HG03571 (cell line): ENCODE data around the gene NUP133.
"Not testable (repeated sequence)": the region's sequence is repeated elsewhere in the genome, so short reads cannot be mapped to it uniquely, and the experiment has no call there.

ENCODE experiments used
- ATAC-seq: cut with Tn5 transposase; IDR thresholded peaks from one replicate; pipeline ENCODE4 v1.9.1; 2021; ENCODE audit not compliant: unreplicated experiment

The NUP133 gene

GRCh38 chr1:229507951-229508822, at the start of gene NUP133:
TSS of gene NUP133 (minus strand) at chr1:229508341. CDS start at chr1:229508249, 92 bp downstream.
- ATAC-seq, result peak; percentile 92

- ATAC-seq, result no peak
Measured at GRCh38 chr1:229557200-229557850, 49.2 kb upstream of the NUP133 start.

DNA sequence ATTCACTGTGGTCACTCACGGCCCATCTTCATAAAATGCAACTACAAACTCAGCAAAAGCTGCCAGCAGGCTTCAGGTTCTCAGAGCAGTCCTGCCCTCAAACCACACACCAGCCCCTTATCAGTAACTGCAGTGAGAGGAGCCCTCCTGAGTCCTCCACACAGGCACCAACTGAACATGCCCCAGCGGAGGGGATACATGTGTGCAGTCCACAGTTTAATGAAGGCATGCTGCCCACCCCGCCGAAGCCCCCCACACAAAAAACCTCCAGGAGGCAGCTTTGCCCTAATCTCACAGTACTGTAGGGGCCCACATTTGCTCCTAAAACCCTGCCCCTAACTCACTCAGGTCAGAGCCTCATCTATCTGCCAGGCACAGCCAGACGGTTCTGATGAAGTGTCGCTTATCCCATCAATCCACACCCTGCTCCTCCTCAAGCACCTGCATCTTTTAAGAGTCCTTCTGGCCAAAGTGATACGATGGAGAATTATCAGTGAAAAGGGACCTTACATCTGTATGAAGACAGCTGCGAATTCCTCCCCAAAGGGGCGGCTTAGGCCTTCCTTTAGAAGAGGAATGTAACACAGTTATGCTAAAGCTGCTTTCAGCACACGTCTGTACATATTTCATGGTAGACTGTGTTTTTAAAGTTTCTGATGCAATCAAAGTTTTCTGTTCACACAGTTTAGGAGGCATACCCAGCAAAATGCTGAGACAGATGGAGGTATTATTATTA, 46.9 kb upstream of the NUP133 start:
- no peak for ATAC-seq

DNA sequence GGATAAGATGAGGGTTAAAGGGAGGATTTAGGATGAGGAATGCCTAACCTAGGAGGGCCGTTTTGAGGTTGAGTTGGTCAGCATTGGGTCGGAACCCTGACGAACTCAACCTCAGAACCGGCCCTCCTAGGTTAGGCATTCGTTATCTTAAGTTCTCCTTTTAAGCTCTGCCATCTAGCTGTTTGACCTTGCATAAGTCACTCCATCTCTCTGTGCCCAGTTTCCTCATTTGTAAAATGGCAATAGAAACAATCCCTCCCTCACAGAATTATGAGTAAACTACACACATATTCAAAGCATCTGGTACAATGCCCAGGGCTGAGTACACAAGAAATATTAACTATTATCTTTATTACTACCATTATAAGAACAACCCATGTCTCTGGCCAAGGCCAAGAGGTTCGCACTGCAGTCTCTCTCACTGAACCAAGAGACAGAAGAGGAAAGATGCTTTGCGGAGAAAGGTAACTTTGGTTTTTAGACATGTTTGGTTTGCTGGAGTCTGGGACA, 45.5 kb upstream of the NUP133 start:
- no peak for ATAC-seq

- no peak for ATAC-seq
Measured at GRCh38 chr1:229552732-229553131, 44.6 kb upstream of the NUP133 start.

GRCh38 chr1:229550812-229551567, 42.8 kb upstream of the NUP133 start:
- no peak for ATAC-seq

DNA sequence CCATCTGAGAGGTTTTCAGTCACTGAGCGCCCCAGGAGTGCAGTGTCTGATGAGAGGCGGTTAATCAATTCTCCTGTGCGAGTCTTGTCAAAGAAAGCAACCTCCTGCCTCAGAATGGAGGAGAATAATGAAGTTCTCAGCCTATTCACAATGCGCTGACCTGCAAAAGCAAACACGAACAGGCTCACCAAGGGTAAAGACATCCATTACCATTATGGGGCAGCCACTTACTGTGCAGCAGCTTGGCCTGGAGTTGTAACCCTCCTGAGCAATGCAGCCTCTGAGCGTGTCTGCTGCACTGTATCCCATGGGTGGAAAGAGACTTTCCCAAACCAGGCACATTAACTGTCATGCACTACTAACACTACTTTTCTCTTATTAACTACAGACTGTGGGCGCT, 39.4 kb upstream of the NUP133 start:
- no peak for ATAC-seq

DNA sequence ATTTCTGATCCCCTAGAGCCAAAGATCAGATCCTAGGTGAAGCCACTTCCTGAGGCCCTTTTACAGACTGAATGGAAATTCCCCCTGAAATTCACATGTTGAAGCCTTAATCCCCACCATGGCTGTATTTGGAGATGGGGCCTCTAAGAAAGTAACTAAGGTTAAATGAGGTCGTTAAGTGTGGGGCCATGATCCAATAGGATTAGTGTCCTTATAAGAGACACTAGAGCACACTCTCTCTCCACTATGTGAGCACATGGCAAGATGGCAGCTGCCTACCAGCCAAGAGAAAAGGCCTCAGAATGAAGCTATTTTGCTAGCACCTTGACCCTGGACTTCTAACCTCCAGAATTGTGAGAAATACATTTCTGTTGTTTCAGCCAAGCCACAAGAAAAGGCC, 36.4 kb upstream of the NUP133 start:
- ATAC-seq, result no peak

GRCh38 chr1:229539863-229540506, 31.8 kb upstream of the NUP133 start:
- no peak for ATAC-seq

DNA sequence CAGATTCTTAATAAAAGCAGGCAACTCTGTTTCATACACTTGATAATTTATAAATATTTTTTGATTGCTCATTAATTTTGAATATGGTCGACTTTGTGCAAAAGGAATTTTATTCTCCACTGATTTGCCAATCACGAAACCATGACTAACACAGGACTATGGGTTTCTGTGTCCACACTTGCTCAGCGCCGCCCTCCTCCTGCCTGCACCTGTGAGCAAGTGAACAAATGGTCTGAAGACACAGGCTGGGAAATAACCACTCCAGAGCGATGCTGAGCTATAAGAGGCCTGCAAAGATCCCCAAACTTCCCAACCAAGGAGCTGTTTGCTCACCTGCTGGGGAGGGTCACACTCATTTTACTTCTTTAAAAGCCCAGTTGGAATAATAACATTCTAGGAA, 30.8 kb upstream of the NUP133 start:
- ATAC-seq, result no peak

DNA sequence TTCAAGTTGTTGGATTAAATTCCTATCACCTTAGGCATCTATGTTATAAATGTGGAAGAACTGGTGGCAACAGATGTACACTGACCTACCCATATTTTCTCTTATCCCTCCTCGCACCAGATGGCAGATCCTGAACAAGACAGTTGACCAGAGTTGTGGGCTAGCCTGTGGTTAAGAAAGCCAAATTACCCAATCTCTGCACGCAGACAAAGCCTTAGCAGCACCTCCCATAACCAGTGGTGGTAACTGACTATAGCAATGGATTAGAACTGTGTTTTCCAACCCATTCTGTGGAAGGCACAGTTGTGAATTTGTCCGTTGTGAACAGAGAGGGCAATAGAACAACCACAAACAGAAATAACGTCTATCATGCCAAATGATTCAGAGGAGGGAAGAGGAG, 29.8 kb upstream of the NUP133 start:
- no peak for ATAC-seq

DNA sequence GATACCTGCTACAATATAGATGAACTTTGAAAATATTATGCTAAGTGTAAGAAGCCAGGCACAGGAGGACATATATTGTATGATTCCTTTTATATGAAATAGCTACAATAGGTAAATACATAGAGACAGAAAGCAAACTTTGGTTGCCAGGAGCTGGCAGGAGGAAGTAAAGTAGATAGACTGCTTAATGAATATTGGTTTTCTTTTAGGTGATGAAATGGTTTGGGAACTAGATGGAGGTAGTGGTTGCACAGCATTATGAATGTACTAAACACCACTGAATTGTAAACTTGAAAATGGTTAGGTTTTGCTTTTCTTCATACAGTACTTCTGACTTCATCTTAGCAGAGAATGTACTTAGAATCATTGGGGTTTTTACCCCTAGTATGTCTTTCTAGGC, 28.8 kb upstream of the NUP133 start:
- no peak for ATAC-seq

- no peak for ATAC-seq
Measured at GRCh38 chr1:229535230-229535629, 27.1 kb upstream of the NUP133 start.

DNA sequence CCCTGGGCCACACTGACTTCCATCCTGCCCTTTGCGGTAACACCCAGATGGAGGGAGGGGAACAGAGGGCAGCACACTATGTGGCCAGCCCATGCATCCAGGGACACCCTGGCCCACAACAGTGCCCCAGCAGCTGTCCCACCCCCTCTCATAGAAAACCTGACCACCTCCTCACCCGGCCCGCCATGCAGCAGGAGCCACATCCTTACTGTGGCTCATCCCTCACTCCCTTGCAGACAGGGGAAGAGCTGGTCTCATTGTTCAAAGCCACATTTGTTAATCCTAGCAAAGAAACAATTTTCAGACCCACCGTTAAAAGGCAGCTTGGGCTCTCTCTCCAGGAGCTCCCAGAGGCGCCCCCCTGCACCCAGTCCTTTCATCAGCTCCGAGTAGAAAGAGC, 23.2 kb upstream of the NUP133 start:
- no peak for ATAC-seq

DNA sequence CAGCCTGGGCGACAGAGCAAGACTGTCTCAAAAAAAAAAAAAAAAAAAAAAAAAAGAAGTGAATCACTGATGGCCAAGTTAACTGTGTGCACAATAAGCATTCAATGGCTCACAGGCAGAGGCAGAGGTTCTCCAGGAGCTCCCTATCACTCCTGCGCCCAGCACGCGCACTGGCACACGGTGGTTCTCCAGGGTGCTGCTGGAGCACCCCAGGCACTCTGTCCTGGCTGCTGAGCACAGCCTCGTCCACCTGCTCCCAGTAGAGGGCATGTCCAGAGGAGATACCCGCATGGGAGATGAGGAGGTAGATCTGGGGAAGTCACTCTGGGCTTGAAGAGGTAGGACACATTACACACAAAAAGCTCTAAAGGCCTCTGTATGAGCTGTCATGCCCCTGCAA, 21.5 kb upstream of the NUP133 start:
- ATAC-seq, result no peak

GRCh38 chr1:229526695-229527094, 18.6 kb upstream of the NUP133 start:
- ATAC-seq, result no peak

DNA sequence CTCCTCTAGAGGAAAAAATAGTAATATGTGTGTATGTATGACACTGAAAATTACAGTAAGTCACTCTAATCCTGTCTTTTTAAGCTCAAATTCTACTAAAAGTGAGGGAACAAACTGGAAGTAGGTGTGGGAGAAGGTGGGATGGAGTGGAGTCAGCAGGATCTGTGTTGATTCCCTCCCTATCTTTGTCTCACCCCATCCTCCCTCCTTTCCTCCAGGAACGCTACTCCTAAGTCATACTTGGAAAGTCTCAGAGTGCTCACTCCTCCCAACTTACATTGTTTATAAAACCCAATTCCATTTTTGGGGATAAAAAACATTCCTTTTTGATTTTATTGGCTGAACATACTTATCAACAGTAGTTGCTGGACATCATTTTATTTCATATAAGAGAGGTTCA, 14.9 kb upstream of the NUP133 start:
- no peak for ATAC-seq

- peak; percentile 66 for ATAC-seq
Measured at GRCh38 chr1:229514578-229515275, 6.6 kb upstream of the NUP133 start.

- ATAC-seq, result not testable (repeated sequence)
Measured at GRCh38 chr1:229511625-229512024, 3.5 kb upstream of the NUP133 start.

DNA sequence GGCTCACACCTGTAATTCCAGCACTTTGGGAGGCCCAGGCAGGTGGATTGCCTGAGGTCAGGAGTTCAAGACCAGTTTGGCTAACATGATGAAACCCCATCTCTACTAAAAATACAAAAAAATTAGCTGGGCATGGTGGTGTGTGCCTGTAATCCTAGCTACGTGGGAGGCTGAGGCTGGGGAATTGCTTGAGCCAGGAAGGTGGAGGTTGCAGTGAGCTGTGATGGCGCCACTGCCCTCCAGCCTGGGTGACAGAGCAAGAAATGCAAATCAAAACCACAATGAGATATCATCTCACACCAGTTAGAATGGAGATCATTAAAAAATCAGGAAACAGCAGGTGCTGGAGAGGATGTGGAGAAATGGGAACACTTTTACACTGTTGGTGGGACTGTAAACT, 3.1 kb upstream of the NUP133 start:
- not testable (repeated sequence) for ATAC-seq
